Mucosa of descending colon (tissue), 3 donors: Measurements from ENCODE around the gene SYT7. TPM values are rescaled to one million over a fixed set of nuclear protein-coding genes. Genes with fewer than 3 reads are reported as not detected.

Source experiments
- ATAC-seq: fragments of 200-7000 bp; cut with Tn5 transposase; one replicate; pipeline ENCODE4 v1.9.1; 2020; ENCODE audit warnings: mild to moderate bottlenecking, moderate library complexity
- DNase-seq, 3 donors: peaks; one replicate each; pipeline ENCODE4 v3.0.0-alpha.2; 2020
- H3K36me3 ChIP-seq: fragments of 200-600 bp; one replicate; pipeline ENCODE4 v1.8.0; 2021; ENCODE audit warnings: low read depth, mild to moderate bottlenecking
- H3K4me1 ChIP-seq: fragments of 200-600 bp; one replicate; pipeline ENCODE4 v1.8.0; 2021; ENCODE audit warnings: low read depth, mild to moderate bottlenecking
- H3K4me3 ChIP-seq: fragments of 200-600 bp; one replicate; pipeline ENCODE4 v1.8.0; 2021; ENCODE audit warnings: mild to moderate bottlenecking
- H3K9me3 ChIP-seq: fragments of 200-600 bp; one replicate; pipeline ENCODE4 v1.8.0; 2021; ENCODE audit warnings: mild to moderate bottlenecking
- CTCF ChIP-seq: fragments of 200-600 bp; IDR thresholded peaks from one replicate; pipeline ENCODE4 v1.8.0; 2022; ENCODE audit warnings: antibody characterized with exemption, mild to moderate bottlenecking
- intact Hi-C, 2 donors: fragments of 100-400 bp; cut with DNase I in 1 of 2; cut with micrococcal nuclease in 1 of 2; formaldehyde crosslinking; loops; one replicate each; pipeline versions ENCODE4 v1.11.0 to v1.11.1; 2022; cut with DNase I, micrococcal nuclease
- total RNA-seq, 3 donors: library from RNA; stranded (reverse); fragmentation: NEBNext Ultra II Directional in 2 of 3; extraction: Animal tissue kit (Norgen Biotek cat#: 25700) in 2 of 3; gene quantifications; one replicate each; pipeline versions ENCODE4 v1.2.1 to v1.2.4, GENCODE V29; 2021 to 2023
- donor health status: DM: no; HTN: no; CAD: no; lungs with moderate emphysema.
- donor health status: DM: no; HTN: no; CAD: no.
- donor health status: DM: no; HTN: yes; CAD: no.

Gene SYT7
- total RNA-seq, 3 donors from 2014 or later: 8.2 to 19.7 (median 19.0) TPM

- DNase-seq (no peak), ATAC-seq (no peak)
- intact Hi-C loops: no loop called here
- H3K4me1 ChIP-seq: peaks cover 5% of the 10 kb centered on the region
- no peak for TF ChIP-seq CTCF
- no peaks in the 10 kb centered on the region for H3K36me3 ChIP-seq
- no peak overlapping the region for H3K4me3 ChIP-seq
- H3K9me3 ChIP-seq: no peaks in the 10 kb centered on the region
Measured at GRCh38 chr11:61550665-61551227, 30.1 kb downstream of the SYT7 start.

- DNase-seq: no peak
- no peak for ATAC-seq
- Histone ChIP-seq H3K4me3 (no peak overlapping the region), H3K9me3 (no peaks in the 10 kb centered on the region), H3K36me3 (no peaks in the 10 kb centered on the region), H3K4me1 (no peaks in the 10 kb centered on the region)
- no peak for TF ChIP-seq CTCF
- intact Hi-C loops: no loop called here
Measured at GRCh38 chr11:61549662-61550568, 31.0 kb downstream of the SYT7 start.

- Histone ChIP-seq H3K9me3 (no peaks in the 10 kb centered on the region), H3K4me1 (no peaks in the 10 kb centered on the region), H3K4me3 (no peak overlapping the region), H3K36me3 (no peaks in the 10 kb centered on the region)
- no peak for TF ChIP-seq CTCF
- ATAC-seq: no peak
- DNase-seq: no peak
- intact Hi-C loops: no loop called here
Measured at GRCh38 chr11:61549177-61549576, 31.7 kb downstream of the SYT7 start.

GRCh38 chr11:61547246-61547645 lies 33.6 kb downstream of the SYT7 start:
- ATAC-seq (no peak), DNase-seq (no peak)
- H3K9me3 ChIP-seq: no peaks in the 10 kb centered on the region
- H3K4me1 ChIP-seq: no peaks in the 10 kb centered on the region
- H3K4me3 ChIP-seq: no peak overlapping the region
- TF ChIP-seq CTCF: no peak
- H3K36me3 ChIP-seq: no peaks in the 10 kb centered on the region
- intact Hi-C loops: no loop called here

GRCh38 chr11:61546663-61547062 lies 34.2 kb downstream of the SYT7 start:
- no peak for DNase-seq
- no peaks in the 10 kb centered on the region for H3K4me1 ChIP-seq
- intact Hi-C loops: no loop called here
- ATAC-seq: no peak
- H3K36me3 ChIP-seq: no peaks in the 10 kb centered on the region
- no peak for TF ChIP-seq CTCF
- H3K9me3 ChIP-seq: no peaks in the 10 kb centered on the region
- no peak overlapping the region for H3K4me3 ChIP-seq
